Activated CD4-positive, CD25-positive, alpha-beta regulatory T cell treated with anti-CD3 and anti-CD28 coated beads, Interleukin-2, amount 50 U/mL, for 16 hours (primary cell): ENCODE results near the gene CLCN1.
A peak's percentile ranks its signal among the peaks of the same experiment; 100 is the strongest.
"Not testable (repeated sequence)": the region's sequence is repeated elsewhere in the genome, so short reads cannot be mapped to it uniquely, and the experiment has no call there.

Experiments used
- DNase-seq: peaks from one replicate; pipeline ENCODE4 v3.0.0-alpha.2; 2020; ENCODE audit warnings: low read depth, low spot score

CLCN1 gene

DNA sequence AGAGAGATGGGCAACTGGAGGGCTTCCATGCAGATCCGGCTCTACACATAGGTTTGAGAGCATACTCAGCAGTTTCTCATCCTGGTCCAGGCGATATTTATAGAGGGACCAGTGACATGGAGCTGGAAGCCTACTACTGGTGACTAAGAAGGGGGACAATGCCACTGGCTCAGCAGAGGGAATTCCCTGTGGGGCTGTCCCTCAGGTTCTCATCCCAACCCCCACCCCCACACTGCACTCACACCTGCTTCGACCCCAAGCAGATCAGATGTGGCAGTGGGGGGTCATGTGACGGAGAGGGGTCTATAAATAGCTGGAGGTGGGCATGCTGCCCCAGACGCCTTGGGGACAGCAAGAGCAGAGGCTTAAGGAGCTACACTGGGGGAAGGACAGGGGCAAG lies at the start of gene CLCN1:
TSS of gene CLCN1 (plus strand) at position 336 of the 400 bp plus-strand sequence. CDS start 102 bp downstream, outside the sequence.
- DNase-seq, result no peak

DNA sequence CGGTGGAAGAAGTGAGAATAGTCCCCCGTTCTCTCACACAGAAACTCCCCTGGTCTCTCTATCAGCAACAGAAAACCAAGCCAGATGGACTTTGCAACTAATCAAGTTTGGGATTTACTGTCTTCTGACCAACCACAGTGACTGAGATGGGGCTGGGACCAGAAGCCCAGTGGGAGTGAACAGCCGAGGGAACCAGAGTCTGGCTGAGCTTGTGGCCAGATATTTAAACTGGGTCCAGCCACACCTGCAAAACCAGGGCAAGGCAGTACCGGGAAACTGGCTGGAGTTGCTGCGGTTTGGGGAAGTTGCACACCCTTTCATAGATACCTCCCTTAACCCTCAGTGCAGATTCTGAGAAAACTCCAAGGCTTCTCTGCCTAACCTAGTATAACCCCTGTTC lies 46.7 kb upstream of the CLCN1 start:
- no peak for DNase-seq

DNA sequence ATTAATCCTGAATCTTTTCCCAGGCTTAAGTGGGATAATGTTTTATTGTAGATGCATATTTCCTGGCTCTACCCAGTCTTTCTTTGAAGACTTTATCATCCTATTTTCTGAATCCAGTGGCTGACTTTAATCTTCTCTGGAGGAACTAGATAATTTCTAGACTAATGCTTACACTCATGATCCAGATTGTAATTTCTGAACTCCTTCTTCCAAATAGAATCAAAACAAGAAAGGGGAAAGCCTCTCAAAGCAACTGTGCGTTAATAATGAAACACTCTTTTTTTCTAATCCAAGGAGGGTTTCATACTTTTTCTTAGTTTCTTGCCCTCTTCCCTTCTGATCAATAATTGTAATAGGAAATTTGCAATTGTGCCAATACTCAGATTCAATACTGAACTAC lies 44.7 kb upstream of the CLCN1 start:
- DNase-seq, result no peak

DNA sequence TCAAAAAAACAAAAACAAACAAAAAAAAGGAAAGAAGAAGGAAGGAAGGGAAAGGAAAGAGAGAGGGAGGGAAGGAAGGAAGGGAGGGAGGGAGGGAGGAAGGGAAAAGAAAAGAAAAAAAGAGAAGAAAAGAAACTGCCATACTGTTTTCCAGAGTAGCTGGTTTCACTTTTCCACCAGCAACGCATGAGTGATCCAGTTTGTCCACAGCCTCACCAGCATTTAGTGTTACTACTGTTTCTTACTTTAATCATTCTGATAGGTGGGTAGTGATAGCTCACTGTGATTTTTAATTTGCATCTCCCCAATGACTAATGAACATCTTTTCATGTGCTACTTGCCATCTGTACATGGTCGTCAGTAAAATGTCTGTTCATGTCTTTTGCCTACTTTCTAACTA lies 43.0 kb upstream of the CLCN1 start:
- no peak for DNase-seq

DNA sequence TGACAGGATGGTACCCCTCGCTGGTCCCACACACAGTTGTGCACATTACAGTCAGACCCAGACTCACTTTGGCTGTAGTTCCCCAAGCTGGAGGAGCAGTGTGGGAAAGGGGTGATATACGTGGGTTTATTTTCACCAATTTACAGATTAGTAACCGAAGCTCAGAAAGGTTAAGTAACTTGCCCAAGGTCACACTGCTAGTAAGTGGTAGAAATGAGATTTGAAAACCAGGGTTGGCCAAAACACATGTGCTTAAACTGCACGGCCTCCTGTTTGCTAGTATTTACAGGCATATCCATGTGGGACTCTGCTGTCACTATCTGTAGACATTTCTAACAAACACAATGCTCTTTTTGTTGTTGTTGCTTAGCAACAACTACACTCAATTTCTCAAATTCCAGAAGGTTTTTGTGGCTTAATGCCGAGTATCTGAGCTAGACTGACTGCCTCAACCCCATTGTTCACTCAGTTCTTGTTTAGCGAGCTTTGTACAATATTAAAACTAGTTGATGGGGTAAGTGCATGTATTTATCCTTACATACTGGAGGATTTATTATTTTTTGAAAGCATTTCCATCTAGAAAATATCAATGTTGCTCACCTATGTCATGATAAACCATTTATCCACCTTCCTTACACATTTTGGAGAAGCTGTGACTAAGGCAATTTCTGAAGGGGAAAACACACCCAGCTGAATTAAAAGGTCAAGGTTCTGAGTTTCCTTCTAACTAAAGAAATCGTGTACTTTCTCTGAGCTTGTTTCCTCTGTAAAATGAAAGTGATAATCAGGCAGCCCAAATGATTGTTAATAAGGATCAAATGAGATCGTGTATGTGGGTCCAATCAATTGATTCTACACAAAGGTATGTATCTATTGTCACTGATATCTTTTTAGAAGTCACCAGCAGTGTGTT lies 36.5 kb upstream of the CLCN1 start:
- no peak for DNase-seq

DNA sequence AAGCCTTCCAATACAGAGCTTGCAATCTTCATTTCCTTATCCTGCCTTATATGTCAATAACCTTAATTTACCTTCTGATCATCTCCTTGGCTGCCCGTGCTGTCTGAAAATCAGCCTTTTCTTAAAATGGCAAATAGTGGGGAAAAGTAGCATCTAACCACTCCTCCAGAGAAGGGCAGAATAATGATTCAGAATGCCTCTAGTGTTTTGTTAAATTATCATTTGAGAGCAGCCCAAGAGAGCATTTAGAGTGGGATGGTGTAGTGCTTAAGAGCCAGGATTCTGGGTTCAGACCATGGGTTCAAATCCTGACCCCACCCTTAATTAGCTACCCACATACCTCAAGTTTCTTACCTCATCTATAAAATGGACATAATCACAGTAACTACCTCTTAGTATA lies 35.8 kb upstream of the CLCN1 start:
- DNase-seq, result no peak

DNA sequence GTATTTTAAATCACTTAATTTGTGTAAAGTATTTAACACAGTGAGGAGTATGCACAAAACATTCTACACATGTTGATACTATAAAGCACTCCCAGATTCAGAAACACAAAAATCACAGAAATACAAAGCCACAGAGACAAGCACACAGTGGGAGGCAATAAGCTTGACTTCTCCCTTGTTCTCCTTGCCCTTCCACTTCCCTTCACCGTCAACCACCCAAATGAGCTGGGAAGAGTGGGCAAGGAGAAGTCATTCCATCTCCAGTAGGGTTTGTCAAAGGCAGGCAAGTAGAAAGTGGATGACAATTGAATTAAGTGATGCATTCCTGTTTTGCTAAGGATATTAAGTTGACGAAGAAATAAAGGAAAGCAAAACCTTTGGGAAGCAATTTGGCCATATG lies 35.3 kb upstream of the CLCN1 start:
- DNase-seq, result no peak

DNA sequence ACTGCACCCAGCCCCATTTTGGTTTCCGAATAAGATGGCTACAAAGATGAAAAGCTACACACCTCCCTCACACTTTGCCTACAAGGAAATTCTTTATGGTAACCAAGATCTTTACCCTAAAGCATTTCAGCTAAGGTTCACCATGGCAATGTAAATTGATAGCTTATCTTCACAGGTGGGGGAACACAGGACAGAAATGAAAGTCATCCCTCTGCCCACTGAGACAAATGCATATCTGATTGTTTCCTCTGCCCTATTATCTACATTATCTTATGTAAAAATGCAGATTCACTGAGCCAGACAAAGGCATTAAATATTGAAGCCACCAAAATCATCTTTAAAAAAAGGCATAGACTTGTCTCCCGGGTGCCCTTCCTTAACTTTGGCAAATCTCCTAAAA lies 34.4 kb upstream of the CLCN1 start:
- DNase-seq, result no peak

DNA sequence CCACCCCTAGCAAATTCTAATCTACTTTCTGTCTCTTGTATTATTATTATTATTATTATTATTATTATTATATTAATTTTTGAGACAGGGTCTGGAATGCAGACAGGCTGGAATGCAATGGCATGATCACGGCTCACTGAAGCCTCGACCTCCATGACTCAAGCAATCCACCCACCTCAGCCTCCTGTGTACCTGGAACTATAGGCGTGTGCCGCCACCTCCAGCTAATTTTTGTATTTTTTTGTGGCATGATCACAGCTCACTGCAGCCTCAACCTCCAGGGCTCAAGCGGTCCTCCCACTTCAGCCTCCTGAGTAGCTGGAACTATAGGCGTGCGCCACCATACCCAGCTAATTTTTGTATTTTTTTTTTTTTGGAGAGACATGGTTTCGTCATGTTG lies 33.8 kb upstream of the CLCN1 start:
- no peak for DNase-seq

DNA sequence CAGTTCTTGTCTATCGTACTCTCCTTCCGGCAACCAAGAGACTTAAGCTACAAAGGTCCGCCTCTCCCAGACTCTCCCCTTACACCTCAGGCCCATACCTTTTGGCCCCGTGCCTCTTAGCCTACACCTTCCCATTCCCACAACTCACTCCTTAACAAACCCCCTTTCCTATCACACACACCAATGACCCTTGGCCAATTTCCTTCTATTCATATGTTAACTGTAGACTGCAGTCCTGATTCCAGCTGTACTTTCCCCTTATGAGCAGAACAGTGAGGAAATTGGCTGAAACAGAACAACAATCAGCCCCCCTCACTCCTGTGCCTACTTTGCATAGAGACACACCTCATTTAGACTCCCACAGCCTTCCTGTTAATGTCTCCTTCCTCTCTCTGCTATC lies 32.5 kb upstream of the CLCN1 start:
- no peak for DNase-seq

DNA sequence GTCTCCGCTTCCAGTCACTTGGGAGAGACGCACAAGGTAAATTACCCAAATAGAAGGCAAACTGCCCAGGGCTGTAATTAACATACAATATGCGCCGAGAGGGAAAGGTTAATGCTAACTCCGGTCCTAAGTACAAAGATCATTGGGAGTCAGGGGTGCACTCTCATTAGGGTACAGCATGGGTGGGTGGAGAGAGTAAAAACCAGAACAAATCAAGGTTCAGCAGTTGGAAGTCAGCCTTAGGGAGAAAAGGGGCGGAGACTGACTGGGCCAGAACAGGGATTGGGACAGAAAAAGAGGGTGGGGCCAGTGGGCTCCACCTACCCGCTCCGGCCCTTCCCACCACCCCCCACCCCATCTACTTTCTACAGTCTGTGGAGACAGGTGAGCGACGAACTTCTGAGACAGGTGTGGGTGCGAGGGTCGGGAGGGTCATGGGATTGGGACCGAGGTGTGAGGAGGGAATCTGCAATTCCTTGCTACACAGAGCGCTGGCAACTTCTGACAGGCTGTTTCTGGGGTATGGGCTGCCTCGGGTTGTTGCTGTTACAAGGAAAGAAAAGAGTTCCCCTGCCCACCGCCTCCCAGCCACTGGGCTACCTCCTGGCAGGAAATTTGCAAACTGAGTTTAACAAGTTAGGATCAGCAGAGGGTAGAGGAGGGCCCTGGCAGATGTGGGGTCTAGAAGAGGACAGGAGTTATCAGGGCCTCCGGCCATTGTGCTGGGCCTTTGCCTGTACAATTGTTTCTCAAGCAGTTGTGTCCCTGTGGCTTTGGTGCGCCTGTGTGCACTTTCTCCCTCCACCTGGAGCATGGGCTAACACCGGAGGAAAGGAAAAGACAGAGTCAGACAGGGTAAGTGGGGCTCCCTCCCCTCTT lies 31.1 kb upstream of the CLCN1 start, which contains the start of gene TMEM139:
TSS of gene TMEM139 (plus strand) at position 368 of the 879 bp plus-strand sequence. CDS start 1,000 bp downstream, outside the sequence.
- DNase-seq, result no peak

DNA sequence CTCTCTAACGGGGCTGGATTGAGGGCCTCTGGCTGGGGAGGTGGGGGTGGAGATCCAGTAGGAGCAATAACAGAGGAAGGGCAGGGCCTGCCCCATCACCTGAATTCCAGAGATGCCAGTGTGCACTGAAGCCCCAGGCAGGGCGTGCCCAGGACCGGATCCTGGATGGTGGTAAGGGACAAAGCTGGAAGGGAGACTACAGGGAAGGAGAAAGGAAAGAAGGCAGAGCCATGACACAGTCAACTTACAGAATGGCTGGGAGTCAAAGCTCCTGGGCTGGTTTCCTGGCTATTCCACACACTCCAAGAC lies 30.5 kb upstream of the CLCN1 start:
- DNase-seq, result no peak

DNA sequence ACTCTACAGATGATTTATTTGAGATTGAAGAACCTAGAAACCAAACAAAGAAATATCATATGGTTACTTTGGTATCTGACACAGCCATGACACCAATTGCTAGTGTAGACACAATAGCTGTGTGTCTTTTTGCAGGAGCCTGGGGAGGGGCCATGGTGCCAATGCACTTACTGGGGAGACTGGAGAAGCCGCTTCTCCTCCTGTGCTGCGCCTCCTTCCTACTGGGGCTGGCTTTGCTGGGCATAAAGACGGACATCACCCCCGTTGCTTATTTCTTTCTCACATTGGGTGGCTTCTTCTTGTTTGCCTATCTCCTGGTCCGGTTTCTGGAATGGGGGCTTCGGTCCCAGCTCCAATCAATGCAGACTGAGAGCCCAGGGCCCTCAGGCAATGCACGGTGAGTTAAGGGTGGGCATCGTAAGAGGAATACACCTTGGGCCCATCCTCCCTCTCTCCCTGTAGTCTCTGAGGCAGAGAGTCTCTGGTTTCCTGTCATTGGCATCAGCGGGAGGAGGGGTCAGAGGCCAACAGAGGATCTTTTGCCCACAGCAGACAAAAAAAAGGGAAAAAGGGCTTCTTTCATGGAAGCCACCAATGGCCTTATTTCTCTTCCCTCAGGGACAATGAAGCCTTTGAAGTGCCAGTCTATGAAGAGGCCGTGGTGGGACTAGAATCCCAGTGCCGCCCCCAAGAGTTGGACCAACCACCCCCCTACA lies 29.9 kb upstream of the CLCN1 start:
- DNase-seq, result no peak

DNA sequence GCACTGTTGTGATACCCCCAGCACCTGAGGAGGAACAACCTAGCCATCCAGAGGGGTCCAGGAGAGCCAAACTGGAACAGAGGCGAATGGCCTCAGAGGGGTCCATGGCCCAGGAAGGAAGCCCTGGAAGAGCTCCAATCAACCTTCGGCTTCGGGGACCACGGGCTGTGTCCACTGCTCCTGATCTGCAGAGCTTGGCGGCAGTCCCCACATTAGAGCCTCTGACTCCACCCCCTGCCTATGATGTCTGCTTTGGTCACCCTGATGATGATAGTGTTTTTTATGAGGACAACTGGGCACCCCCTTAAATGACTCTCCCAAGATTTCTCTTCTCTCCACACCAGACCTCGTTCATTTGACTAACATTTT lies 29.4 kb upstream of the CLCN1 start:
- no peak for DNase-seq

DNA sequence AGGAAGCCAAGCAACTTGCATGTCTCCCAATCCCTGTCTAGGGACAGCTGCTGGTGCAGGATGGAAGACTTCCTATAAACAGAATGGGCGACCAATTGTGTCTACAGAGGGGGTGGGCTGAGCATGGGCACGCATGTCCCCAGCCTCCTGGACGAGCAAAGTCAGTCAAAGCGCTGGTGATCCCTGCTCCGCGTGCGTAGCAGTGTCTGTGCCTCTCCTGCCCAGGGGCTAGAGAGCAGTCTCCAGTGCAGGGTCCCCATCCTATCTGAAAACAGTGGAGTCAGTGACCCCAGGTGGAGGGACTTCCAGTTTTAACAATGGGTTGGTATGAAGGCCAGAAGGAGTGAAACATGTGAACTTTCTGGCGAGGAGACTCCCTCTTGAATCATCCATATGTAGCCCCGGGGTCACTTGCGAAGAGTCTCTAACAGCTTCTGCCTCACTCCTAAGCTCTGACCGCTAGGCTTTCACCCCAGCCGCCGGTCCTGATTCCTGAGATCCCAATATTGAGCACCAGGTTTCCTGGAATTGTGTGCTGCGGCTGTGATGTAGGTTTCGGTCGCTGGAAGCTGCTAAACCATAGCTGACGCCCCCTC lies 28.5 kb upstream of the CLCN1 start:
- DNase-seq, result no peak

DNA sequence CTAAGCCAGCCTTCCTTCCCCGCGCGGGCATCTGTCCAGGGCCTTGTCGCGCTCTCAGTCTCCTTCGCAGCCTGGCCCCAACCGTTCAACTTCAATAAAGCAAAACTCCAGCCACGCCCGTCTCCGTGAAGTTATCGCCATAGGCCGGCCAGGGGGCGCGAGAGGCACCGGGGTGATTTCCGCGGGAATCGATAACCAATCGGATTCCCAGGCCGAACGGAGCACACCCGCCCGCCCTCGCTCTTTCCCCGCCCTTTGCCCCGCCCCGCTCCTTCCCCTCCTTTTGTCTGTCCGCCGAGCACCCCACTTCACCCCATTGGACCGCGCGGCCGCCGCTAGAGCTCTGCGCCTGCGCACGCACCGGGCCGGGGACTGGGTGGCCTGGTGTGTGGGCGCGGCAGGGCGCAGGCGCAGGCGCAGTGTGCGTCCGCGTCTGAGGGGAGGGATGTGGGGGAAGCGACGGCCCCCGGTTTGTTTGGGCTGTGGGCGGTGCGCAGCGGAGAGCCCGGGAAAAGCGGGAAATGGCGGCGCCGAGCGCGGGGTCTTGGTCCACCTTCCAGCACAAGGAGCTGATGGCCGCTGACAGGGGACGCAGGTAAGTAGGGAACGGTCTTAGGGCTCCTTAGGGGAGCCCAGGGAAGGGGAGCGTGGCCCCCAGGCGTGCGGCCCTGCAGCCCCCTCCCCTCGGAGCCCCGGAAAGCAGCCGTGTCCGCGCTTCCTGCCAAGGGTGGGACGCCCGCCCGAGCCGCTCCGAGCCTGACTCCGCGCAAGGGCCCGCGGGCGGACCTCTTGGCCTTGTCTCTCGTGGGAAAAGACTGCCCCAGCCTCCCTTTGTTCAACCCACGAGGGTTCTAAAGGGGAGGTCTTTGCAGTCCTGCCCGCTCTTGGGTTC lies 27.7 kb upstream of the CLCN1 start, which contains the start of gene CASP2:
TSS of gene CASP2 (plus strand) at position 417 of the 892 bp plus-strand sequence. CDS start at position 522, 105 bp downstream.
- DNase-seq, result peak; percentile 97

DNA sequence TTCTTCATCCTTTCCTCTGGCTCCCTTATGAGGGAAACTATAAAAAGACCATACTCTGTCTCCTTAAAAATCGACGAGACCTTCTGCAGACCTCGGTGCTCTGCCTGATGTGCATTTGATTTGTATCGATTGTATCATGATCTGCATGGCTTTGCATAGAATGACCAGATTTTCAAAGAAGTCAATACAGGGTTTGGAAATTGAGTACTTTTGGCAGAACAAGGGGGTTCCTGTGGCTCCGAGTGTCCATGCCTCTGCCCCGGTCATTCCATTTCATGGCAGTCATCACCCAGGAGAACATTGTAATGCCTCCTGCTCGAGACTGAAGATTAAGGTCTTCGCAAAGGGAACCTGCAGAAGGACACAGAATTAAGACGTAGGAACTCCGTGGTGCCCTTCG lies 27.1 kb upstream of the CLCN1 start:
- DNase-seq, result no peak

DNA sequence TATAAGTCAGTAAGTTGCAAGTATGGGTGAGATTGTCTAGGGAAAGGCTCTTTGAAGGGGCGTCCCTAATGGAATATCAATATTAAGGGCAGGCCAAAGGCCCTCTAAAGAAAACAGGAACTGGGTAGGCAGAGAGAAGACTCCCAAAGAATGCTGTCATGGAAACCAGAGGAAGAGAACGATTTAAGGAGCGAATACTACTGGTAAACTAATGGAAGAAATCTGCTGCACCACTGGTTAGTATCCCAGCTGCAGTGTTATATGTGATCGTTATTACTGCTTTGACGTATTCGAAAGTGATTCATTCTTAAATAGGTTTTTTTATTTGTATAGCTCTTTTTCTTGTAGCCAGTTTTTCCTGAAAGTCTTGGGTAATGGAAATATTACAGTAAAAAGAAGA lies 26.5 kb upstream of the CLCN1 start:
- DNase-seq, result no peak

DNA sequence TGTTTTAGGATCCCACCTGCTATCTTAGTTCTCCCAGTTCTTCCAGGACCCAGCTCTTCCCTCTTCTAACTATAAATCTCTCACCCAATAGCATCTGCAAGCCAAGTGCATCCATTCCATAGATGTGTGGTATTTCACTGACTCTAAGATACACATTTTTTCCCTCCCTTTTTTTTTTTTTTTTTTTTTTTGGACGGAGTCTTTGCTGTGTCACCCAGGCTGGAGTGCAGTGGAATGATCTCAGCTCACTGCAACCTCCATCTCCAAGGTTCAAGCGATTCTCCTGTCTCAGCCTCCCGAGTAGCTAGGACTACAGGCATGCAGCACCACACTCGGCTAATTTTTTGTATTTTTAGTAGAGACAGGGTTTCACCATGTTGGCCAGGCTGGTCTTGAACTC lies 26.0 kb upstream of the CLCN1 start:
- not testable (repeated sequence) for DNase-seq

DNA sequence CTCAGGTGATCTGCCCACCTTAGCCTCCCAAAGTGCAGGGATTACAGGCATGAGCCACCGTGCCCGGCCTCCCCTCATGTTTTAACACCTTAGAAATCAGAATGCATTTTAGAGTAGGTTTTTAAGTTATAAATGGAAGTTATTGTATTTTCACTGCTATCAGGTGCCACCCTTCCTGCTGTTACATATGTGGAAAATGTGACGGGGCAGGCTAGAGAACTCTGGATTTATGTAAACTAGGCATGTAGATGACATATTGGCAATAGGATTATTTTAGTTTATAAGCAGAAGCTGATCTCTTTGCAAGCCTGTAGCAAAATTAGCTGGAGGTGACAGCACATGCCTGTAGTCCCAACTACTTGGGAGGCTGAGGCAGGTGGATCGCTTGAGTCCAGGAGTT lies 25.6 kb upstream of the CLCN1 start:
- DNase-seq, result no peak

DNA sequence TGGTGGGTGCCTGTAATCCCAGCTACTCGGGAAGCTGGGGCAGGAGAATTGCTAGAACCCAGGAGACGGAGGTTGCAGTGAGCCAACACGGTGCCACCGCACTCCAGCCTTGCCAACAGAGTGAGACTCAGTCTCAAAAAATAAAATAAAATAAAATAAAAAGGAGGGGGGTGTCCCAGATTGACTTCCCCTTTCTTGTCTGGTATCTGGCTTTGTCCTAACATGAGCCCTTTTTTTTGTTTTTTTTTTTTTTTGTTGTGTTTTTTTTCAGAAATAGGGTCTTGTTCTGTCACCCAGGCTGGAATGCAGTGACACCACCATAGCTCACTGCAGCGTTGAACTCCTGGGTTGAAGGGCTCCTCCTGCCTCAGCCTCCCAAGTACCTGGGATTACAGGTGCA lies 23.0 kb upstream of the CLCN1 start:
- DNase-seq, result no peak
